ENCODE measurements around the gene ABCA4.

The ABCA4 gene

DNA sequence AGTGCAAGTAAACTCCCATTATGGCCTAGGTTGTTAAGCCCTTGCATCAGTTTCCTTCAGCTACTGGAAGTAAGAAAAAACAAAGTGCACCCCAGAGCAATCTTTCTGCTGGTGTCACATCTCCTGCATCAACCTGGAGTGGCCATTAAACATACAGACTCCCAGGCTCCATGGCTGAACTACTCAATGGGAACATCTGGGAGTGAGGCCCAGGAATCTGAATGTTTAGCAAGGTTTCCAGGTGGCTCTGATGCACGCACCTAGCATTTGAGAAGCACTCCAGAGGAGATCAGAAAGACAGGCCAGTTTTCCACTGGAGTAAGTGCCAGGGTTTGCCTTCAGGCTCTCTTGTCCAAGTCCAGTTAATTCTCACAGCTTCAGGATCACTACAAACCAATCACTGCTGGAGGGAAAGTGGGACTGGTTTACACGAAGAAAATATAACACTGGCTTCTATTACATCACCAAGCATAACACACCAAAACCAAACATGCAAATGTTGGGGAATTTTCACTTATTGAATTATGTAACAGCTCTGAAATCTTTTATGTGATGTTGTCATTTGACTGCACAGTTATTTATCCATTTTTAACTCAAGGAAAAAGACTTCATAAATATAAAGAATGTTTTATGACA, 22.3 kb upstream of the ABCA4 start:
- no peak for DNase-seq

DNA sequence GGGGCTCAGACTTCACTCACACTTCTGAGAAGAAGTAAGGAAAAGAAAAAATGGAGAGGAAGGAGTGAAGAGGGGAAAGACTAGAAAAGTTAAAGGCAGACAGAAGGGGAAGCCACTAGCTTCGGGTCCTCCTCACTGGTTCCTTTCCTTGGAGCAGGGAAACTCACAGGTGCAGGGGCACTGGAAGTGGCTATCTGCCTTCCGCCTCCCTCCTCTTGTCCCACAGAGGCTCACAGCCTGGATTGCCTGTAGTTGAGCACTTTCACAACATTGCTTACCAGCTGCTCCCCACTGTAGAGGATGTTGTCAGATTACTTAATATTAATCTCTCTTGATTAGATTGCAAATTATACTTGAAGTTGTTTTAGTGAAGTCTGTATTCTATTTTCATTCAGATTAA, 21.6 kb upstream of the ABCA4 start:
- Histone ChIP-seq H4K20me1 (ENCODE audit: insufficient read depth, low read length) (no peaks in the 10 kb centered on the region), H3K4me1 (ENCODE audit: insufficient read depth, low read length) (no peaks in the 10 kb centered on the region), H3K9me3 (ENCODE audit: insufficient read depth, low read length, severe bottlenecking) (no peaks in the 10 kb centered on the region), H3K79me2 (ENCODE audit: insufficient read depth, low read length) (no peaks in the 10 kb centered on the region), H3K4me2 (ENCODE audit: insufficient read depth, low read length) (no peak overlapping the region), H3K27ac (ENCODE audit: low read length) (no peak overlapping the region), H2AFZ (ENCODE audit: low read depth, low read length) (no peak overlapping the region), H3K27me3 (ENCODE audit: insufficient read depth, low read length, poor library complexity) (no peaks in the 10 kb centered on the region), H3K4me3 (ENCODE audit: low read depth in 1 of 2, low read length in 2 of 2) (no peak overlapping the region), H3K36me3 (ENCODE audit: insufficient read depth, low read length) (no peaks in the 10 kb centered on the region), H3K9ac (ENCODE audit: low read depth, low read length) (no peak overlapping the region)
- TF ChIP-seq, protein P1, sequence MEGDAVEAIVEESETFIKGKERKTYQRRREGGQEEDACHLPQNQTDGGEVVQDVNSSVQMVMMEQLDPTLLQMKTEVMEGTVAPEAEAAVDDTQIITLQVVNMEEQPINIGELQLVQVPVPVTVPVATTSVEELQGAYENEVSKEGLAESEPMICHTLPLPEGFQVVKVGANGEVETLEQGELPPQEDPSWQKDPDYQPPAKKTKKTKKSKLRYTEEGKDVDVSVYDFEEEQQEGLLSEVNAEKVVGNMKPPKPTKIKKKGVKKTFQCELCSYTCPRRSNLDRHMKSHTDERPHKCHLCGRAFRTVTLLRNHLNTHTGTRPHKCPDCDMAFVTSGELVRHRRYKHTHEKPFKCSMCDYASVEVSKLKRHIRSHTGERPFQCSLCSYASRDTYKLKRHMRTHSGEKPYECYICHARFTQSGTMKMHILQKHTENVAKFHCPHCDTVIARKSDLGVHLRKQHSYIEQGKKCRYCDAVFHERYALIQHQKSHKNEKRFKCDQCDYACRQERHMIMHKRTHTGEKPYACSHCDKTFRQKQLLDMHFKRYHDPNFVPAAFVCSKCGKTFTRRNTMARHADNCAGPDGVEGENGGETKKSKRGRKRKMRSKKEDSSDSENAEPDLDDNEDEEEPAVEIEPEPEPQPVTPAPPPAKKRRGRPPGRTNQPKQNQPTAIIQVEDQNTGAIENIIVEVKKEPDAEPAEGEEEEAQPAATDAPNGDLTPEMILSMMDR (IDR thresholded peaks at IDR 0.05; ENCODE audit: borderline replicate concordance, extremely low read depth, low read length, poor library complexity, severe bottlenecking) = no peak
- TF ChIP-seq EZH2 (IDR thresholded peaks at IDR 0.05; ENCODE audit: borderline replicate concordance, low read depth, low read length, severe bottlenecking) = no peak
- ATAC-seq (ENCODE audit: insufficient read depth, low read depth) = no peak
- no peak for DNase-seq

More for the DNA sequence above, 22.3 kb upstream of the ABCA4 start:
- Histone ChIP-seq H3K9ac (ENCODE audit: low read depth, low read length) (no peak overlapping the region), H4K20me1 (ENCODE audit: insufficient read depth, low read length) (no peaks in the 10 kb centered on the region), H3K27me3 (ENCODE audit: insufficient read depth, low read length, poor library complexity) (no peaks in the 10 kb centered on the region), H3K4me1 (ENCODE audit: insufficient read depth, low read length) (no peaks in the 10 kb centered on the region), H2AFZ (ENCODE audit: low read depth, low read length) (no peak overlapping the region), H3K4me2 (ENCODE audit: insufficient read depth, low read length) (no peak overlapping the region), H3K36me3 (ENCODE audit: insufficient read depth, low read length) (no peaks in the 10 kb centered on the region), H3K9me3 (ENCODE audit: insufficient read depth, low read length, severe bottlenecking) (no peaks in the 10 kb centered on the region), H3K4me3 (ENCODE audit: low read depth in 1 of 2, low read length in 2 of 2) (no peak overlapping the region), H3K27ac (ENCODE audit: low read length) (no peak overlapping the region), H3K79me2 (ENCODE audit: insufficient read depth, low read length) (no peaks in the 10 kb centered on the region)
- ATAC-seq (ENCODE audit: insufficient read depth, low read depth) = no peak
- TF ChIP-seq EZH2 (IDR thresholded peaks at IDR 0.05; ENCODE audit: borderline replicate concordance, low read depth, low read length, severe bottlenecking) = no peak
- TF ChIP-seq, protein P1 (IDR thresholded peaks at IDR 0.05; ENCODE audit: borderline replicate concordance, extremely low read depth, low read length, poor library complexity, severe bottlenecking) = no peak

DNA sequence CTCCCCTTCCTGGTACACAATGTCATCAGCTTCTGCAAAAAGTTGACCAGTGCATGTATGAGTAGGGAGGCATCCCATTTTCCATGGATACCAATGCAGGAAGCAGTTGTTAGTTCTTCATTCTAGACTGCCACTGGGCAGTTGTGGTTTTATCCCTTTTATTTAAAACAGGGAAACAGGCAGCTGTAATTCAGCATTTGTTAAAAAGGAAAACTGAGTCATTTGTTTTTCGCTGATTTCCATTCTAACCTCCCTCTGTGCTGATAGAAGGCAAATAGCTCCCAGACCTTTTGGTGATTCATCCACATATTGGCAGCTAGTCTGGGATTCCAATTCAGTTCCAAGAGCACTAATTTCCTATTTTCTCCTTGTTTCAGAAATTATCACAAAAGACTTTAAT, 21.1 kb upstream of the ABCA4 start:
- Histone ChIP-seq H3K79me2 (ENCODE audit: insufficient read depth, low read length) (no peaks in the 10 kb centered on the region), H3K4me1 (ENCODE audit: insufficient read depth, low read length) (no peaks in the 10 kb centered on the region), H4K20me1 (ENCODE audit: insufficient read depth, low read length) (no peaks in the 10 kb centered on the region), H3K9ac (ENCODE audit: low read depth, low read length) (no peak overlapping the region), H3K4me2 (ENCODE audit: insufficient read depth, low read length) (no peak overlapping the region), H3K27me3 (ENCODE audit: insufficient read depth, low read length, poor library complexity) (no peaks in the 10 kb centered on the region), H2AFZ (ENCODE audit: low read depth, low read length) (no peak overlapping the region), H3K9me3 (ENCODE audit: insufficient read depth, low read length, severe bottlenecking) (no peaks in the 10 kb centered on the region), H3K27ac (ENCODE audit: low read length) (no peak overlapping the region), H3K36me3 (ENCODE audit: insufficient read depth, low read length) (no peaks in the 10 kb centered on the region), H3K4me3 (ENCODE audit: low read depth in 1 of 2, low read length in 2 of 2) (no peak overlapping the region)
- TF ChIP-seq, protein P1 (IDR thresholded peaks at IDR 0.05; ENCODE audit: borderline replicate concordance, extremely low read depth, low read length, poor library complexity, severe bottlenecking) = no peak
- TF ChIP-seq EZH2 (IDR thresholded peaks at IDR 0.05; ENCODE audit: borderline replicate concordance, low read depth, low read length, severe bottlenecking) = no peak
- ATAC-seq (ENCODE audit: insufficient read depth, low read depth) (no peak), DNase-seq (no peak)

Measured in DND-41 (cell line).